CD4-positive, alpha-beta T cell treated with Interferon gamma for 1 hour (primary cell): Measurements from ENCODE around the gene TBC1D9.
"Not testable (repeated sequence)": the region's sequence is repeated elsewhere in the genome, so short reads cannot be mapped to it uniquely, and the experiment has no call there.

Experiments
- DNase-seq: peaks from one replicate; pipeline ENCODE4 v3.0.0-alpha.2; 2020

The TBC1D9 gene

DNA sequence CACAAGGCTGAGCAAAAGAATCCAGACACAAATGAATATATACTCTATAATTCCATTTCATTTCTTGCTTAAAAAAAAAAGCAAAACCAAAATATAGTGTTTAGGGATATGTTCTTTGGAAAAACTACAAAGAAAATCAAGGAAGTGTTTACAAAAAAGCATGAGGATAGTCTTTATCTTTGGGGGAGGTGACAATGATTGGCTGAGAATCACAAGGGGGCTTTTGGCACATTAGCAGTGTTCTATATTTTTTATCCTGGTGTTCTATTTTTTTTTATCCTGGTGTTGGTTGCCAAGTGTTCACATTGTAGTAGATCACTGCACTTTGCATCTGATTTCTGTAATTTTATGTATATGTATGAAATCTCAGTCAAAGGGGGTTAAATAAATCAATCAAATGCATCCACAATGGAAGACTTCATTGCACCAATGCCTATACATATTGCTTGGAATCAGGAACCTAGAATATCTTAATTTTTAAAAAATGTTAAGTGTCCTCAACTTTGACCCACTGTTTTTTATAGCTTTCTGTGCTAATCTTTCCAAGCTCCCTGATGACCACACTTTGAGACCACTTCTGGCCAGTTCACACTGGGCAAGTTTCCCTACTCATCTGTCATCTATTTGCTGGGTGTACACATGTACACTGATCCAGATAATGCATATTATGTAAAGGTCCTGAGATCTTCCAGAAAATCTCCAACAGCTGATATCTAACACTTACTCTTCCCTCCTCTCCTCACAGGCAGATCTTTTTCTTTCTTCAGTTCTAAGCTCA lies 3.7 kb downstream of the TBC1D9 start:
- DNase-seq = no peak

GRCh38 chr4:140750470-140750869 lies 5.7 kb downstream of the TBC1D9 start:
- no peak for DNase-seq

DNA sequence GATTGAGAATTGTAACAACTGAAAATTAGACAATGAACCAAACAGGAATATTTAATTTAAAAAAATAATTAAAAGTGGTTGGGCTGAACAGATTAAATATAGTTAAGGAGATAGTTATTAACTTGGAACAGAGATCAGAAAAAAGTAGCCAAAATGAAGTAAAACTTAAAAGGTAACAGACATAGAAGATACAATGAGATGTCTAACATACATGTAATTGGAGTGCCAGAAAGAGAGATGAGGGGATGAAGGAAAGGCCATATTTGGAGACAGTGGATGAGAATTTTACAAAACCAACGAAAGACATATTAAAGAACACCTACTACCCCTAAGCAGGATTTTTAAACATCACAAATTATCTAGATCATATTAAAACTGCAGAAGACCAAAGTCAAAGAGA lies 8.0 kb downstream of the TBC1D9 start:
- no peak for DNase-seq

DNA sequence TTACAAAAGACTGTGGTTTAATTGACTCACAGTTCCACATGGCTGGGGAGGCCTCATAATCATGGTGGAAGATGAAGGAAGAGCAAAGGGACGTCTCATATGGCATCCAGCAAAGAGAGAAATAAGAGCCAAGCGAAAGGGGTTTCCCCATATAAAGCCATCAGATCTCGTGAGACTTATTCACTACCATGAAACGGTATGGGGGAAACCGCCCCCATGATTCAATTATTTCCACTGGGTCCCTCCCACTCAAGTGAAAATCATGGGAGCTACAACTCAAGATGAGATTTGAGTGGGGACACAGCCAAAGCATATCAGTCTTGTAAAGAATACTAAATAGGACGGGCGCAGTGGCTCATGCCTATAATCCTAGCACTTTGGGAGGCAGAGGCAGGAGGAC lies 9.6 kb downstream of the TBC1D9 start:
- not testable (repeated sequence) for DNase-seq

DNA sequence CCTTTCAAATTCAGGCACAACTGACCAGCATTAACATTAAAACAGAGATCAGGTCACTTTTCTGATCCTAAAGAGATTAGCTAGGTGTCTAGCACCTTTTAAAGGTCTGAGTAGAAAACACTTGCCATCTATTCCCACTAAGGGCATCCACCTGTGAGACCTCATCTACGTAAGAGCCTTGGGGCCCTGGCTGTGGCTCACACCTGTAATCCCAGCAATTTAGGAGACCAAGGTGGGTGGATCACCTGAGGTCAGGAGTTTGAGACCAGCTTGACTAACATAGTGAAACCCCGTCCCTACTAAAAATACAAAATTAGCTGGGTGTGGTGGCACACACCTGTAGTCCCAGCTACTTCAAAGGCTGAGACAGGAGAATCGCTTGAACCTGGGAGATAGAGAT lies 11.8 kb downstream of the TBC1D9 start:
- no peak for DNase-seq

DNA sequence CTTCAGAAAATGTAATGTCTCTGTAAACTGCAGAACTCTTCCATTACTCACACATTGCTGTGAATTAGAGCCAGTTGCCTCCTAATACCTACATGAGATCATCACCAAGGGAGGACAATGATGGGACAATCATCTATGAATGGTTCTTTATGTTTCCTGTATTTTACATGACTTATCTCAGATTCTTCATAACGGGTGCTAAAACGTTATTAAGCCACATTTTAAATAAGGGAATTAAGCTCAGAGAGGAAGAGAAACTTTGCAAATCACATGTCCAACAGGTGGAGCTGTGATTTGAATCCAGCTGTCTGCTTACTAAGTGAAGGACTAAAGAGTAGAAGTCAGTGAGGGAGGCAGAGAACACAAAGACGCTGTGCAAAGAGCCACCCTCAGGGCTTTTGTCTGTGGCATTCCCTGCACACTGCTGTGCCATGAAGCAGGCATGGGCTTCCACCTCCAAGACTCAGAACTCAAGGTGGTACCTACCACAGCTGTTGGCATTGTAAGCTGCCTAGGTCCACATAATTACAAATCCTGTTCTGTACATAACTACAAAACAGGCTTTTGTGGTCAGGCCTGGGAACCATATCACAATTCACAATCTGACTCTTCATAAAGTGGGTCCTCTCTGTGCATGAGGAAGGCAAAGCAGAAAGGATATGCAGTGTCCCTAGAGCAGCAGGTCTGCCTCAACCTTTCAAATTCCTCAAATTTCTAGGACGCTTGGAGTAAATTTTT lies 12.8 kb downstream of the TBC1D9 start:
- DNase-seq = no peak

DNA sequence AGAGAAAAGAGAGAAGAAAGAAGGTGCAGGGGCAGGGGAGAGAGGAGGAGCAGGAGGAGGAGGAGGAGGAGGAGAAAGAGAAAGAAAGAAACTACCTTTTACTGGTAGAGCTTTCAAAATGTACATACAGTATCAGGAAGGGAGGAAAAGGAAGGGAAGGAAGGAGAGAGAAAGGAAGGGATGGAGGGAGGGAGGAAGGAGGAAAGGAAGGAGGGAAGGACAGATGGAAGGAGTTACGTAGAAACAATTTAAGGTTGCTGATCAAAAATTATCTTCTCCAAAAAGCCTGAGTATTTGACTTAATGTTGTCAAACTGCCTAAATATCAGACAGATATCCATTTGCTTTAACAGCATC lies 13.4 kb downstream of the TBC1D9 start:
- DNase-seq = no peak

GRCh38 chr4:140740906-140741670 lies 15.1 kb downstream of the TBC1D9 start:
- DNase-seq = no peak

- DNase-seq = no peak
Measured at GRCh38 chr4:140740422-140740821, 15.8 kb downstream of the TBC1D9 start.

DNA sequence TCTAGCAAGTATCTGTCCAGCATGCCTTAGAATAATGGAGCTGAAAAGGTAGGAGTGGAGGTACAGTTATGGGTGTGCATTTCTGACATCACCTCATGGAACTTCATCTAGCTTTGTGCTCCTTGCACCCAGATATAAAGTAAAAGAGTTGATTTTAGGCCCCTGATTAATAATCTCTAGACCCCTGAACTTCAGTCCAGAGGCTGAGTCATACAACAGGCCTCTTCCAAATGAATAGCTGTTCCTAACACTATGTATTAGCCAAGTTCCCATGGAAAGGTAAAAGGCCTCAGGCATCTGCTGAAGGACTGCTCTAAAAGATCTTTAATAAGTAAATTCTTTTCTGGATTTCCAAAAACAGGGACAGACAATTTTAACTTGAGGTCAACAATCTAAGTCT lies 16.2 kb downstream of the TBC1D9 start:
- DNase-seq = no peak

- no peak for DNase-seq
Measured at GRCh38 chr4:140738139-140738538, 18.0 kb downstream of the TBC1D9 start.

DNA sequence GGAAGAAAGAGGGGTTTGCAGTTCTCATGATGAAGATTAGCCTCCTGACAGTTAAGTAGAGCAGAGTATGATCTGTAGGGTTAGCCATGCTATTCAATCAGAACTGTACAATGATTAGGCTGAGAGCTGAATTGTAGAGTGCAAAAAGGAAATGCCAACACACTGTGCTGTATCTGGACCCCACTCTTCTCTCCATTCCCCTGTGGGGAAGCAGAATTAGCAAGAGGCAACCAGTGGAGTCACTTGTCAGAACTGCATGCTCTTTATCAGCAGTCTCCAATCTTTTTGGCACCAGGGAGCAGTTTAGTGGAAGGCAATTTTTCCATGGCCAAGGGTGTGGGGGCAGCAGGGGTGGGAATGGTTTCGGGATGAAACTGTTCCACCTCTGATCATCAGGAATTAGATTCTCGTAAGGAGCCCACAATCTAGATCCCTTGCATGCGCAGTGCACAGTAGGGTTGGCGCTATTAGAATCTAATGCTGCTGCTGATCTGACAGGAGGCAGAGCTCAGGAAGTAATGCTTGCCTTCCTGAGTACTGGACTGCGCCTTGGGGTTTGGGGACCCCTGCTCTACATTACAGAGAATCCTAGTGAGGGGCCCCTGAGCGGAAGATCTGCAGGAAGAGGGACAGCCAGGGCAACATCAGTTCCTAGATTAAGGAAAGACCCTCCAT lies 19.4 kb downstream of the TBC1D9 start:
- DNase-seq = no peak

DNA sequence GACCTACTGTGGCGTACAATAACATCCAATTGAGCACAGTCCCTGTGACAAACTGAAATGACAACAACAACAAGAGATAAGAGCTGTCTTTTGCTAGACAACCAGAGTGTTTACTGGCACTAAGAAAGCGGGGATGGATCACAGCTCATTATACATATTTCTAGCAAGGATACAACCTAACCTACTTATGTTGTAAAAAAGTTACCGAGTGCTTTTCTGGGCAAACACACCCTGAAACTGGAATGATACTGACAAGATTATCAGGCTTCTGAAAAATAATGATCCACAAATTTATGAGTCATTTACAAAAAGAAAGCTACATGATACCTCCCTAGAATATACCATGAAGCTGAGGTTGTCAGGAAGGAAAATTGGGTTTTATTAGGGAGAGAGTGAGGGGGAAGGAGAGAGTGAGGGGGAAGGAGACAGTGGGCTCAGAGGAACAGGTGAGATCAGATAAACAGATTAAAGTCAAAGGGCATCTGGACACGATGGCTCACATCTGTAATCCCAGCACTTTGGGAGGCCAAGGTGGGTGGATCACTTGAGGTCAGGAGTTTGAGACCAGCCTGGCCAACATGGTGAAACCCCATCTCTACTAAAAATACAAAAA lies 20.3 kb downstream of the TBC1D9 start:
- no peak for DNase-seq

GRCh38 chr4:140735317-140735716 lies 20.9 kb downstream of the TBC1D9 start:
- DNase-seq = no peak

DNA sequence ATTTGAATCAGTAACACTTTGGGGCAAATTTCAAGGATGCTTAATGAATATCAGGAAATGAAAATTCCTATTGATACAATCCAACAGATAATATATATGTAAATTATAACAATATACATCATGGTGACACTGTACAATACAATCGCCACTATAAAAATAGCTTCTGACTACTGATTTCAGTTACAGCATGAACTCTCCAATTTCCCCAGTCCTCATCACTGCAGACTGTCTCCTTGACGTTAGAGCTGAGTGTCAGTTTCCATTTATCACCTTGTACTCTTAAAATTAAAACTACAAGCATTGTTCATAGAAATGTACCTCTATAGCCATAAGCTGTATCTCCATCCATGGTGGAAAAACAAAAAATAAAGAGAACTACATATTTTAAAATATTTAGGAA lies 23.4 kb downstream of the TBC1D9 start:
- no peak for DNase-seq

GRCh38 chr4:140729344-140730049 lies 26.7 kb downstream of the TBC1D9 start:
- no peak for DNase-seq

GRCh38 chr4:140726776-140727500 lies 29.2 kb downstream of the TBC1D9 start:
- no peak for DNase-seq

- DNase-seq = no peak
Measured at GRCh38 chr4:140725556-140725955, 30.6 kb downstream of the TBC1D9 start.

GRCh38 chr4:140724760-140725159 lies 31.4 kb downstream of the TBC1D9 start:
- no peak for DNase-seq

- DNase-seq = no peak
Measured at GRCh38 chr4:140720387-140721304, 35.5 kb downstream of the TBC1D9 start.
